NB4 (cell line): Measurements from ENCODE around the gene FTO.

Source experiments
- CTCF ChIP-seq: IDR thresholded peaks from one replicate; pipeline ENCODE4 v1.5.1; 2012; ENCODE audit warnings: low read depth, low read length
- MYC ChIP-seq: IDR thresholded peaks from 2 replicates; pipeline ENCODE4 v1.6.1; 2011; ENCODE audit warnings: low read depth, low read length
- POLR2A ChIP-seq: IDR thresholded peaks from 2 replicates; pipeline ENCODE4 v1.6.1; 2011; ENCODE audit warnings: mild to moderate bottlenecking; ENCODE audit not compliant: insufficient read length; ENCODE audit errors: extremely low read depth

GRCh38 chr16:54097774-54098173 is 393.8 kb downstream of the FTO start:
- TF ChIP-seq CTCF (no peak), POLR2A (no peak), MYC (no peak)
